Psoas muscle (tissue), 8 donors: ENCODE data around the gene SLC22A16. TPM values are rescaled to one million over a fixed set of nuclear protein-coding genes. Genes with fewer than 3 reads are reported as not detected.

Experiments used
- ATAC-seq, 4 donors: fragments of 200-7000 bp; cut with Tn5 transposase; one replicate each; pipeline ENCODE4 v1.9.1; 2020; ENCODE audit warnings: moderate library complexity in 3 of 4, mild to moderate bottlenecking in 2 of 4
- DNase-seq, 2 donors: peaks; one replicate each; pipeline ENCODE4 v3.0.0-alpha.2; 2020
- H3K27ac ChIP-seq: fragments of 200-600 bp; one replicate; pipeline ENCODE4 v1.8.0; 2022
- H3K27me3 ChIP-seq, 3 donors: fragments of 200-600 bp in 1 of 3; one replicate each; pipeline versions ENCODE4 v1.6.1 to v1.8.0; 2013 to 2022; ENCODE audit warnings: low read length in 2 of 3, mild to moderate bottlenecking in 2 of 3, moderate library complexity in 1 of 3; ENCODE audit not compliant: insufficient read depth in 3 of 3
- H3K36me3 ChIP-seq, 2 donors: fragments of 200-600 bp in 1 of 2; one replicate each; pipeline versions ENCODE4 v1.6.1 to v1.8.0; 2013 to 2022; ENCODE audit warnings: low read depth in 1 of 2, mild to moderate bottlenecking in 1 of 2, moderate library complexity in 1 of 2; ENCODE audit not compliant: insufficient read depth in 1 of 2
- H3K4me1 ChIP-seq: fragments of 200-600 bp; one replicate; pipeline ENCODE4 v1.8.0; 2022
- H3K4me3 ChIP-seq: fragments of 200-600 bp; one replicate; pipeline ENCODE4 v1.8.0; 2022; ENCODE audit warnings: mild to moderate bottlenecking
- H3K9me3 ChIP-seq: fragments of 200-600 bp; one replicate; pipeline ENCODE4 v1.8.0; 2022
- WGBS, 3 donors: extraction: QIAGEN DNeasy Blood & Tissue Kit; methylation state at CpG; one replicate each; pipeline versions ENCODE4 v1.1.6 to v1.1.7; 2013; 5-methylcytosine and 5-hydroxymethylcytosine counted together
- intact Hi-C, 2 donors: fragments of 100-400 bp; cut with DNase I; formaldehyde crosslinking; loops; one replicate each; pipeline versions ENCODE4 v1.11.0 to v1.14.2; 2022
- polyA plus RNA-seq, 3 donors: library from polyadenylated mRNA; stranded (reverse); fragments of 200-250 nt; gene quantifications; one replicate each; pipeline ENCODE4 v1.2.3, GENCODE V29; 2013
- total RNA-seq, 4 donors: library from RNA; stranded (reverse); fragmentation: NEBNext Ultra II Directional in 2 of 4; extraction: Animal tissue kit (Norgen Biotek cat#: 25700) in 2 of 4; gene quantifications; one replicate each; pipeline versions ENCODE4 v1.2.1 to v1.2.4, GENCODE V29; 2021 to 2023
- TF ChIP-seq, protein P1 (sequence below): fragments of 200-600 bp; IDR thresholded peaks from one replicate; pipeline ENCODE4 v1.8.0; 2022; ENCODE audit warnings: antibody characterized with exemption
- donor health status: healthy with polysubstance abuse.
- donor health status: DM: no; HTN: no; CAD: no; lungs with moderate emphysema.
- donor health status: Bipolar disorder and iron deficiency.
- donor health status: healthy.
- donor health status: DM: yes; HTN: yes; CAD: no.
- donor health status: DM: no; HTN: no; CAD: no.
- donor health status: DM: no; HTN: no; CAD: no.
- donor health status: DM: yes; HTN: yes; CAD: no.

The SLC22A16 gene
- total and polyA plus RNA-seq, 7 donors: 0.03 to 0.07 TPM; not detected in 5

DNA sequence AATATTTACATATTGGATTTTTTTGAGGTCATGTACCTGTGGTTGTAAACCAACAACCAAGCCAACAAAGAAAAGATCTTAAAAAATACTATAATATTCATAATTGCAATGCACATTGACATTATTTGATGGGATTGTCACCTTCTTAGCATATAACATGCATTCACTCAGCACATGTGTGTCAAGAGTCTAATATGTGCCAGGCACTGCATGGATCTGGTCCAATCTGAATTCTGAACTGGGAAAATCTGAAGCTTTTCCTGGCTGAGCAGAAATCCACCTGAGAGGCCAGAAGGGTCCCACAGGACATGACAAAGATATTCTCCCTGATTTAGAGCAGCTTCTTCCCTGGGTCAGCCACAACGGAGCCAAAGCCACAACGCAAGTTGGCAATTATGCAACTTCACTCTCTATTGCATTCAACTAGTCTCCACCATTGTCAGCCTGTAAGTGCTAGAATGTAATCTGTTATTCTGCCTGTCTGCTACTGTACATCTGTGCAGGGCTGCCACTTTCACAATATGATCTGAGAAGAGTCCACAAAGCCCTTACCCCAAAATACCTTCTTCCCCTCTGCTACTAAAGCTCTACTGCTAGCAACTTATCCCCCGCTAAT, 44.0 kb downstream of the SLC22A16 start:
- intact Hi-C loops: no loop called here

GRCh38 chr6:110430741-110431140, 45.7 kb downstream of the SLC22A16 start:
- Histone ChIP-seq H3K36me3 (no peaks in the 10 kb centered on the region), H3K9me3 (no peaks in the 10 kb centered on the region), H3K4me3 (no peak overlapping the region), H3K4me1 (no peaks in the 10 kb centered on the region), H3K27ac (no peak overlapping the region), H3K27me3 (peaks cover 0 to 4% (median 2%) of the 10 kb centered on the region in 3 donors)
- no peak for ATAC-seq
- intact Hi-C loops: no loop called here
- TF ChIP-seq, protein P1, sequence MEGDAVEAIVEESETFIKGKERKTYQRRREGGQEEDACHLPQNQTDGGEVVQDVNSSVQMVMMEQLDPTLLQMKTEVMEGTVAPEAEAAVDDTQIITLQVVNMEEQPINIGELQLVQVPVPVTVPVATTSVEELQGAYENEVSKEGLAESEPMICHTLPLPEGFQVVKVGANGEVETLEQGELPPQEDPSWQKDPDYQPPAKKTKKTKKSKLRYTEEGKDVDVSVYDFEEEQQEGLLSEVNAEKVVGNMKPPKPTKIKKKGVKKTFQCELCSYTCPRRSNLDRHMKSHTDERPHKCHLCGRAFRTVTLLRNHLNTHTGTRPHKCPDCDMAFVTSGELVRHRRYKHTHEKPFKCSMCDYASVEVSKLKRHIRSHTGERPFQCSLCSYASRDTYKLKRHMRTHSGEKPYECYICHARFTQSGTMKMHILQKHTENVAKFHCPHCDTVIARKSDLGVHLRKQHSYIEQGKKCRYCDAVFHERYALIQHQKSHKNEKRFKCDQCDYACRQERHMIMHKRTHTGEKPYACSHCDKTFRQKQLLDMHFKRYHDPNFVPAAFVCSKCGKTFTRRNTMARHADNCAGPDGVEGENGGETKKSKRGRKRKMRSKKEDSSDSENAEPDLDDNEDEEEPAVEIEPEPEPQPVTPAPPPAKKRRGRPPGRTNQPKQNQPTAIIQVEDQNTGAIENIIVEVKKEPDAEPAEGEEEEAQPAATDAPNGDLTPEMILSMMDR: no peak
- no peak for DNase-seq
- WGBS, 3 donors: 73 to 85% (median 74%) methylated on average over 4 of the region's 4 CpGs

More for the DNA sequence above, 44.0 kb downstream of the SLC22A16 start:
- H3K36me3 ChIP-seq: no peaks in the 10 kb centered on the region
- ATAC-seq (no peak), DNase-seq (no peak)
- TF ChIP-seq, protein P1: no peak
- peaks cover 0 to 4% (median 2%) of the 10 kb centered on the region in 3 donors for H3K27me3 ChIP-seq
- H3K4me1 ChIP-seq: no peaks in the 10 kb centered on the region
- H3K4me3 ChIP-seq: no peak overlapping the region
- no peak overlapping the region for H3K27ac ChIP-seq
- WGBS, 3 donors: 57 to 83% (median 61%) methylated on average over 3 of the region's 3 CpGs
- no peaks in the 10 kb centered on the region for H3K9me3 ChIP-seq

GRCh38 chr6:110430236-110430635, 46.2 kb downstream of the SLC22A16 start:
- H3K36me3 ChIP-seq: no peaks in the 10 kb centered on the region
- 40 to 47% (median 43%) methylated on average over 5 of the region's 5 CpGs for WGBS, 3 donors
- H3K27ac ChIP-seq: no peak overlapping the region
- peaks cover 0 to 6% (median 2%) of the 10 kb centered on the region in 3 donors for H3K27me3 ChIP-seq
- intact Hi-C loops: no loop called here
- TF ChIP-seq, protein P1: no peak
- H3K4me1 ChIP-seq: no peaks in the 10 kb centered on the region
- no peak overlapping the region for H3K4me3 ChIP-seq
- ATAC-seq (no peak), DNase-seq (no peak)
- H3K9me3 ChIP-seq: no peaks in the 10 kb centered on the region

GRCh38 chr6:110428153-110428552, 48.3 kb downstream of the SLC22A16 start:
- H3K27me3 ChIP-seq: peaks cover 0 to 9% (median 2%) of the 10 kb centered on the region in 3 donors
- DNase-seq (no peak), ATAC-seq (no peak)
- H3K4me1 ChIP-seq: no peaks in the 10 kb centered on the region
- no peaks in the 10 kb centered on the region for H3K36me3 ChIP-seq
- TF ChIP-seq, protein P1: no peak
- H3K27ac ChIP-seq: no peak overlapping the region
- WGBS, 3 donors: 92 to 98% (median 95%) methylated on average over 2 of the region's 2 CpGs
- no peaks in the 10 kb centered on the region for H3K9me3 ChIP-seq
- H3K4me3 ChIP-seq: no peak overlapping the region
- intact Hi-C loops: no loop called here

DNA sequence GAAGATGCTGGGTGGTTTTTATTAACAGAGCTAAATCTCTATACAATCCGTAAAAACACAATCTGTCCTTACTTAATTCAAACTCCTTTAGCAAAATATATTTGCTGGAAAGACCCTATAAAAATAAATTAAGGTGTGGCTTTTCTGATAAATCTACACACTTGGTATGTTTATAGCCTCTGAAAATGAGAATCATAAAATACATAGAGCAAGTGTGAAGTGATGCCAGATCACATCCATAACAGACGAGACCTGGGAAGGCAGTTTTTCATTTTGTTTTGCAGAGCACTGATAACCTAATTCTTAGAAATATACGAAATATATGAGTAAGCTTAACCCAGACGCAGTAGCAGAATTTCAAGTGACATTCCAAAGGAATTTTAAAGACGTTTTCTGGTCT, 50.6 kb downstream of the SLC22A16 start:
- Histone ChIP-seq H3K9me3 (no peaks in the 10 kb centered on the region), H3K4me3 (no peak overlapping the region), H3K36me3 (no peaks in the 10 kb centered on the region), H3K4me1 (no peaks in the 10 kb centered on the region), H3K27me3 (peaks cover 0 to 16% (median 2%) of the 10 kb centered on the region in 3 donors), H3K27ac (no peak overlapping the region)
- DNase-seq (no peak), ATAC-seq (no peak)
- TF ChIP-seq, protein P1: no peak
- intact Hi-C loops: no loop called here
- 32 to 43% (median 40%) methylated on average over 5 of the region's 5 CpGs for WGBS, 3 donors
